Measurements from ENCODE around the gene NQO2.
A peak's percentile ranks its signal among the peaks of the same experiment; 100 is the strongest.

NQO2 gene

GRCh38 chr6:2979819-2980464 lies 19.8 kb upstream of the NQO2 start:
- Histone ChIP-seq H3K27me3 (no peaks in the 10 kb centered on the region), H3K36me3 (no peaks in the 10 kb centered on the region), H3K4me3 (no peak overlapping the region), H3K9me3 (no peaks in the 10 kb centered on the region), H3K4me1 (peaks cover 5 to 27% (median 21%) of the 10 kb centered on the region in 4 donors), H3K27ac (peak overlapping the region in 1 of 2 donors; percentile 93)
- no peak for DNase-seq
- TF ChIP-seq CTCF (IDR thresholded peaks at IDR 0.05), result no peak
- intact Hi-C loops (cut with DNase I; ENCODE audit: low total_unique reads), result no loop called here

DNA sequence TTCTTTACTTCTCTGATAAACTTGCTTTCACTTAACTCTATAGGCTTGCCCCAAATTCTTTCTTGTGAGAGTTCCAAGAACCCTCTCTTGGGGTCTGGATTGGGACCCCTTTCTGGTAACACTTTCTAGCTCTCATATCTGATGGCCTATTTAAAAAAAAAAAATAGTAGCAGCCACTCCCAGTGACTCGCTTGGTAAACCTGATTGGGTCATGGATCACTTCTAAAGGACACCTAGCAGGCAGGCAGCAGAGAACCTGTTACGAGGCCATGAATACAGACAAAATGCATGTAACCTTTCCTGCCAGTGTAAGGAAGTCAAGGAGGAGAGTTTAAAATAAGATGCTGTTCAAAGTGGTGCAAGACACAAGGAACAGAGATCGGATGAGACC lies 19.2 kb upstream of the NQO2 start:
- no peak overlapping the region for H3K4me3 ChIP-seq
- H3K27me3 ChIP-seq, result no peaks in the 10 kb centered on the region
- DNase-seq, result no peak
- no peaks in the 10 kb centered on the region for H3K9me3 ChIP-seq
- no peaks in the 10 kb centered on the region for H3K36me3 ChIP-seq
- TF ChIP-seq CTCF (IDR thresholded peaks at IDR 0.05), result no peak
- peaks cover 5 to 27% (median 21%) of the 10 kb centered on the region in 4 donors for H3K4me1 ChIP-seq
- intact Hi-C loops (cut with DNase I; ENCODE audit: low total_unique reads), result no loop called here
- H3K27ac ChIP-seq, result peak overlapping the region; percentile 92 to 93

- intact Hi-C loops (cut with DNase I; ENCODE audit: low total_unique reads), result no loop called here
- no peak for TF ChIP-seq CTCF (IDR thresholded peaks at IDR 0.05)
- peak overlapping the region; percentile 92 to 93 for H3K27ac ChIP-seq
Measured at GRCh38 chr6:2982426-2983117, 17.1 kb upstream of the NQO2 start.

GRCh38 chr6:2984738-2985406 lies 14.8 kb upstream of the NQO2 start:
- no peaks in the 10 kb centered on the region for H3K9me3 ChIP-seq
- TF ChIP-seq CTCF (IDR thresholded peaks at IDR 0.05), result no peak
- no peak overlapping the region for H3K4me3 ChIP-seq
- no peak for DNase-seq
- peaks cover 5 to 46% (median 35%) of the 10 kb centered on the region in 4 donors for H3K4me1 ChIP-seq
- intact Hi-C loops (cut with DNase I; ENCODE audit: low total_unique reads), result loop anchor here (5.0 kb wide), 1 partner anchor 143 kb away; the partner anchor contains the start of gene SERPINB1
- no peaks in the 10 kb centered on the region for H3K36me3 ChIP-seq
- no peaks in the 10 kb centered on the region for H3K27me3 ChIP-seq
- H3K27ac ChIP-seq, result no peak overlapping the region

More at GRCh38 chr6:2982426-2983117, 17.1 kb upstream of the NQO2 start:
- DNase-seq, result no peak
- H3K4me3 ChIP-seq, result no peak overlapping the region
- H3K36me3 ChIP-seq, result no peaks in the 10 kb centered on the region
- no peaks in the 10 kb centered on the region for H3K9me3 ChIP-seq
- no peaks in the 10 kb centered on the region for H3K27me3 ChIP-seq
- H3K4me1 ChIP-seq, result peaks cover 5 to 38% (median 28%) of the 10 kb centered on the region in 4 donors

- DNase-seq, result no peak
- Histone ChIP-seq H3K9me3 (no peaks in the 10 kb centered on the region), H3K36me3 (no peaks in the 10 kb centered on the region), H3K4me3 (no peak overlapping the region), H3K27me3 (no peaks in the 10 kb centered on the region), H3K27ac (peak overlapping the region; percentile 95 to 97), H3K4me1 (peaks cover 5 to 41% (median 30%) of the 10 kb centered on the region in 4 donors)
- intact Hi-C loops (cut with DNase I; ENCODE audit: low total_unique reads), result loop anchor here (5.0 kb wide), 1 partner anchor 144 kb away; the partner anchor contains the start of gene SERPINB1
- TF ChIP-seq CTCF (IDR thresholded peaks at IDR 0.05), result no peak
Measured at GRCh38 chr6:2986722-2987221, 12.9 kb upstream of the NQO2 start.

Measured in tibial artery (tissue), 4 donors.